ENCODE measurements around the gene OR51F1.
"Not testable (repeated sequence)": the region's sequence is repeated elsewhere in the genome, so short reads cannot be mapped to it uniquely, and the experiment has no call there.

Gene OR51F1

GRCh38 chr11:4769838-4770237, at the start of gene OR51F1:
TSS of gene OR51F1 (minus strand) at chr11:4769938. CDS start at chr11:4769938, 0 bp downstream.
- DNase-seq, result no peak

- no peak for DNase-seq
Measured at GRCh38 chr11:4809246-4809645, 39.5 kb upstream of the OR51F1 start.

GRCh38 chr11:4808476-4808875, 38.7 kb upstream of the OR51F1 start:
- DNase-seq, result no peak

- no peak for DNase-seq
Measured at GRCh38 chr11:4804280-4804679, 34.5 kb upstream of the OR51F1 start, which contains the start of gene OR52R1. TSS of gene OR52R1 (minus strand) at chr11:4804380. CDS start at chr11:4804380, 0 bp downstream.

GRCh38 chr11:4801316-4801715, 31.6 kb upstream of the OR51F1 start:
- DNase-seq, result not testable (repeated sequence)

GRCh38 chr11:4798427-4799183, 28.9 kb upstream of the OR51F1 start:
- no peak for DNase-seq

GRCh38 chr11:4797206-4797605, 27.5 kb upstream of the OR51F1 start:
- no peak for DNase-seq

GRCh38 chr11:4782454-4782853, 12.7 kb upstream of the OR51F1 start:
- DNase-seq, result no peak

GRCh38 chr11:4768094-4768493, 1.6 kb downstream of the OR51F1 start:
- DNase-seq, result no peak

GRCh38 chr11:4766420-4767043, 3.2 kb downstream of the OR51F1 start:
- DNase-seq, result no peak

GRCh38 chr11:4763096-4763495, 6.6 kb downstream of the OR51F1 start:
- no peak for DNase-seq

- DNase-seq, result no peak
Measured at GRCh38 chr11:4751201-4751600, 18.5 kb downstream of the OR51F1 start.

- DNase-seq, result no peak
Measured at GRCh38 chr11:4748438-4748837, 21.3 kb downstream of the OR51F1 start.

GRCh38 chr11:4740735-4741134, 29.0 kb downstream of the OR51F1 start:
- no peak for DNase-seq

GRCh38 chr11:4727171-4727570, 42.6 kb downstream of the OR51F1 start:
- no peak for DNase-seq

GRCh38 chr11:4722616-4723534, 46.9 kb downstream of the OR51F1 start:
- not testable (repeated sequence) for DNase-seq

Data from stimulated activated naive CD4-positive, alpha-beta T cell (primary cell).